Activated T-helper 1 cell treated with anti-CD3 and anti-CD28 coated beads, Interleukin-2, amount 50 U/mL, for 16 hours (primary cell): ENCODE results near the gene TMPRSS11D.

Source experiments
- DNase-seq, 2 donors: peaks; one replicate each; pipeline ENCODE4 v3.0.0-alpha.2; 2020; ENCODE audit warnings: low read depth in 1 of 2, low spot score in 1 of 2

Gene TMPRSS11D

DNA sequence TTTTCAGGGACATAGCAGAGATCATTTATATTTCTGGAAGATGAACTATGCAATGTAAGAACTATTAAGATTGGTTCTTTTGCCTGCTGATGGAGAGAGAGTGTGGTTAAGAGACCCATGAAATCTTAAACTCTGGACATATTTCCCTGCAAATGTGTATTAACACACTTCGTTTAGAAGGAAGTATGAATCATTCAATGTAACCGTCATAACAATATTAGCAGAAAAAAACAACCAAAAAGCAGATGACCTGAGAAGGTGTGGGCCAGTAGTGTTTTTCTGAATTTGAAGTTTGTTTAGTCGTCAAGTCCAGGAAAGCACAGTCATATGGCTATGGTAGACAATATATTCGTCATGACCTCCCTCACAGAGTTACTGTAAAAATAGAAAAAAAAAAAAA is 2.5 kb upstream of the TMPRSS11D start:
- no peak for DNase-seq

DNA sequence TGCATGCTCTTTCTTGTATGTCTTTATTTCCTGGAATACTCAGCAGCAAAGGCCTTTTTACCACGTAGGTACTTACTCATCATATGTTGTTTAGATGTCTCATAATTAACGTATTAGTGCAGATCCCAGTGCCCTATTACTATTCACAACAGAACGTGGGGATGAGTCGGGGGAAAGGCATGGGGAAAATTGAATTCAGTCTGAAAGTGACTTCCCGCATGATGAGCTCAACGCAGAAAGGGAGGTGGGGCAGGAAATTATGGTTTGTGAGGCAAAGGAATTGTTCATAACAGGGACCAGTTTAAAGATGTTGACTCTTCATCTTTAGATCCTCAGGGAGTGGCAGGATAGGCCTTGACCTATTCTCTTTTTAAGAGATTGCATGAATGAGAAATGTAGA is 2.0 kb upstream of the TMPRSS11D start:
- no peak for DNase-seq

DNA sequence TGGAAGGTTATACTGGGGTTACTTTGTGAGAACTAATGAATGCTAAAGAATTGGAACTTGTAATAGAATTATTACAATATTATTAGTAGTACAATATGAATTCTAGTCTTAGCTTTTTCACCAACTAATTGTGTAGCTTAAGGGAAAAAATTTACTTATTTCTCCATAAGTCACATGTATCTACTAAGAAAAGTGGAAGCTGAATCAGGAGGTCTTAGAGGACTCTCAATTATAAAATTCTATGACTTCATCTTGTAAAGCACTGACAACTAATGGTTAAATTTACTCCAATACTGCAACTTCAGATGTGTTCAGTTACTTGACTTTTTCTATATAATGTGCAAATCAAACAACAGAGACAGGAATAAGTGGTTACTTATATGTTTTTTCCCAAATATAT is 899 bp upstream of the TMPRSS11D start:
- DNase-seq: no peak

DNA sequence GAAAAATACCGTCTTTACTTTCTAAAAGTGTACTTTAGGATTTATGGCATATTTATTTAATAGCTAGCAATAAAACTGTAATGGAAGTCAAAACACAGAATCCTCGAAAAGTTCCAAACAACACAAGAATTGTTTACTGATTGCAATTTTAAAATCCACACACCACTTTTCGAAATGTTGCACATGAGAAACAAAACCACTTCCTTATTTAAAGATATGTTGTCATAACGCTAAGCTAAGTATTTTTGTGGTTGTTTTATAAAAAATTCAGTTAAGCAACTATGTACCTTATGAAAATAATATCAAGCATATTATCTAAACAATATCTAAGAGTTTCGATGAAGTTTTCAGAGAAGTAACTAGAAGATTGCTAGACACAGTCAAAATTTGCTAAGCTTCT is 344 bp downstream of the TMPRSS11D start:
- DNase-seq: no peak

DNA sequence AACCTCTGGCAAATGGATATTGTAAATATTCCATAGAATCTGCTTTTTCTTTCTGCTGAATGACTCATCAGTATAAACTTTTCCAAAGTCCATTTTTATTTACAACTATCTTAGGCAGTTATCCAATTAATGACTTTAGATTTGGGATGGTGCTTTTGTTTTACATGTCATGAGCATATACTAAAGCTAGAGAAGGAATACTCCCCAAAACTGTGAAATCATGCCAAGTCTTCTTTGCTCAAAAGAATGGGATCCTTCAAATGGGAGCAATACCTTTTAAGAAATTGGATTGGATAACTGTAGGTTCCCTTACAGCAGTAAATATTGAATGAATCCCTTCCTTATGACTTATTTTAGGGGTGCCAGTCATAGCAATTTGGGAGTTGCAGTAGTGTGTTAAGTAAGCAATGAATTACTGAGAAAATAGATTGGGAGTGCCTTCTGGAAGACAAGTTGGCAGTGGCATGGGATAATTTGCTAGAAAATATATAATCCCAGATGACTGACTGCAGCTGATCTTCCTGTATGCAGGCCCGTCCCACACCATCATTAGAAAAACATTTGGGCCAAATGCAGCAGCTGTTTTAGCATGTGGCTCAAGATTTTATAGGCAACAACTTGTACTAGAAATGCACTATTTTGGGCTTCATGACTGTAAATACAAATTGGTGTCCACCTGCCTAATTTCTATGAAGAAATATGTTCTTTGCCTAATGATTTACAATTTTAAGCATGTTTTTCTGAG is 2.8 kb downstream of the TMPRSS11D start:
- no peak for DNase-seq

DNA sequence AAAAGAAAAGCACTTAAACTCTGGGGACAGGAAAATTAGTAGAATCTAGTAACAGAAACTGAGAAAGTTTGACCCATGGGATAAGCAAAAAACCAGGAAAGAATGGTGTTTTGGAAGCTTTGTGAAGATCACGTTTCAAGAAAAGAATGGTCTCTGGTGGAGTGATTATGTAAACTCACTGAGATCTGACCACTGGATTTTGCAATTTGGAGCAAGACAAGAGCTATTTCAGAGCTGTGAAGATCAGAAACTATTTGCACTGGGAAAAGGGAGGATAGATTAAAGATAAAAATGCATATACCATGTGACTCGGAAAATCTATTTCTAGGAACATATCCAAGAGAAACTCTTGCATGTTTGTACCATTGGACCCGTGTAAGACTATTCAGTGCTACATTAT is 4.3 kb downstream of the TMPRSS11D start:
- no peak for DNase-seq

DNA sequence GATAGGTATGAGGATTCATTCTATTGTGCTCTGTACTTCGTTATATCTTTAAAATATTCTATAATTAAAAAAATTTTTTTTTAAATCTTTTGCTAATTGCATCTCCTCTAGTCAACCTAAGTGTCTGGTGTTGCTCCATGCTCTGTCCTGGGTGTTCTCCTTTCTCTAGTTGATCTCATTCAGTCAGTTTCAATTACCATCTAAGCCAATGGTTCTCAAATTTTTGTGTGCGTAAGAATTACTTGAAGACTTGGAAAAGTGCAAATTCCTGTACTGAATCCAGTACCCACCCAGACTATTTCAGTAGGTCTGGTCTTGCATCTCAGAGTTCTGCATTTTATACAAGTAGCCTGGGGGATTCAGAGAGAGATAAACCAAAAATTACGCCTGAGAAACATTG is 6.7 kb downstream of the TMPRSS11D start:
- no peak for DNase-seq

DNA sequence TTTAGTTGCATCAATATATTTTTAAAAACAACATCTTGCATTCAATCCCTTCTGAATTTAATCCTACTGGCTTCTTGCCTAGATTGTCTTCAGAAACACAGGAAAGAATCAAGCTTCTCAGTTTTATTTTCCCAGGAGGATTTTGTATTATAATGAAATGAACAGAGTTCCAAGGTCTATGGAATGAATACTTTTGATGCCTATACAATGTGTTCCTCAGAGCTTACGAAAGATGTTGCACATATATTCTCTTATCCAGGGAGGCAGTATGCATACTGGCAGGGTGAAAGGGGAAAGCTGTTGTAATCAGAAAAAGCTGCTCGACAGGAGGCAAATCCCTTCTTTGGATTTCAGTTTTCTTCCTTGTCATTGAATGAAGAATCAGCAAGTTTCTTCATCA is 8.8 kb downstream of the TMPRSS11D start:
- DNase-seq: no peak

DNA sequence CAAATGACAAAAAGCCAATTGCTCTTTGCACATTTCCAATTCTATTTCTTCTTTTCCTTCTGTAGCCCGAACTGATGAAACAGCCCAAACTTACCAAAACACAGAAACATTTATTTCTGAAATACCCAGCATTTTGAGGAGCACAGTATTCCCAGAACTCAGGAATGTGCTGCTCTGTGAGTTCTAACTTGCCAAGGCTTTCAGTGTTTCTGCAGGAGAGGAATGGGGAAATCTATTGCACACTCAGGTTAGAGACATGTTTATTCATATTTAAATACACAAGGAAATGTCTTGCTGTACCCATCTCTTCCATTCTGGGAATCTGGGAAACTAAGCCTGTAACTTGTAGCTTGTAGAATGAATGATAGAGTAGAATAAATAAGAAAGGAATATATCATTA is 10.7 kb downstream of the TMPRSS11D start:
- no peak for DNase-seq

DNA sequence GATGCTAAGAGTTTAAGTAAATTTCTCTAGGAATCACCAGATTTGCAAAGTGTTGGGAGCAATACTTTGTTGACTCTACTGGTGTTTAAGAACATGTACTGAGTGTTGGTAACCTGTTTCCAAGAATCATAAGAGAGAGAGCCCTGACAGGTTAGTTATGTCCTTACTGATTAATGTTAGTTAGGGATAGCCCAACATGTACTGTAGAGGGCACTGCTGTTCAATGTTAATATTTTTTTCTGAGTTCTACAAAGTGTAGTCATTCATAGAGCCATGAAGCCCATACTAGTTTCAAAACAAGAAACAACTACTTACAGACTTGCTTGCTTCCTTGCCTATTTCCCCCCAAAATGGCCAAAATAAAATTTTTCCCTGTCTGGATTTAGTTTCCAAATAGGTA is 11.9 kb downstream of the TMPRSS11D start:
- DNase-seq: no peak

DNA sequence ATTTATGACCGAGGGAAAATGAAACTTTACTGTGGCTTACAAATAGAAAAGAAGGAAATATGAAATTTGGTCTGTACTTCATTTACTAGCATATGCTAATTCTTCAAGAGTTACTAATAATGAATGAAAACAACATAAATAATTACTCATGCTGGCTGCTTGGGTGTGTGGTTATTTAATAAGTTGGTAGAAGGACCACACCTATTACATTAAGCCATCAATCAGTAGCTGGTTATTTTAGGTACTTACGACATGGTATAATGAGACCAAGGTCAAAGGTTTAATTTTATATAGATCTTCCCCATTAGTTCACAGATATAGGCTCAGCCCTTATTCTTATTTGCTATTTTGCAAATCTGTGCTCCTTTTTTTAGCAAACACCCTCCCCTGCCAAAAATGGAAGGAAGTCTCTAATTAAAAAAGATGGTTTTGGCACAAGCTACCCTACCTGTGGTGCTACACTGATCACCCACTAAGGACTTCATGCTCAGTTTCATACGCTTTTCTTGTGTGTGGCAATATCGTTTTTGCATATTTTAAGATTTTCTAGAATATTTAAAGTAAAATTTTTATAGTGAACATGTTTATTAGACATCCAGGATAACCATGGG is 14.1 kb downstream of the TMPRSS11D start:
- no peak for DNase-seq

DNA sequence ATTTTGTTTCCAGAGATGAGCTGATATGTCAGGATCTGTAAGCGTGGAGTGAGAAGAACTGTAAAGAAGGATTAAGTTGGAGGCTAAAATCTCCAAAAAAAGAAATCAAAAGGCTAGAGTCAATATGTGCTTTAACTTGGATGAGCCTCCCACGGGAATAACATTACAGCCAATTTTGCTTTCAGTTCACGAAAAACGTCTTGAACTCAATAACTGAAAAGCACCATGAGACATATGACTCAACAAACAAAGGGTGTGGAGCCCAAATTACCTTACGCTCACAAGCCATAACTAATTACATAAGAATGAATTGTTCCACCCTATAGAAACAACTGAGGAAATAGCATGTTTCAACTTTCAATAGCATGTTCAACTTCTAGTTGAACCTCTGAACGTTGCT is 22.3 kb downstream of the TMPRSS11D start:
- DNase-seq: no peak

DNA sequence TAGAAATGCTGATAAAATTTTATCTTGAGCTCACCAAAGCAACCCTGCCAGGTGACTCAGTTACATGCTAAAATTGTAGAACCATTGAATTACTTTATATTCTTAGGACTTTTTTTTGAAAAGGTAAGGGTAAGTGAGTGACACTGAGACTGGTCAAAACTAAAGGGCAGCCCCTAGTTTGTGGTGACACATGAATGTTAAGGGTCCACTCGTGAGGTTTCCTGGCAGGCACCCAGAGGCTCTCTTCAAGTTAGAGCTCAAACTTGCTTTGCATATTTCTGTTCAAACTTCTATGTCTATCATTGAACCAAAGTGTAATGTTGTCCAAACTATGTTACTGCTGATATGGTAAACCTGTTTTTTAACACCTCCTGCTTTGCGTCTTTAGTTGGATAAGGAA is 30.5 kb downstream of the TMPRSS11D start:
- DNase-seq: no peak

DNA sequence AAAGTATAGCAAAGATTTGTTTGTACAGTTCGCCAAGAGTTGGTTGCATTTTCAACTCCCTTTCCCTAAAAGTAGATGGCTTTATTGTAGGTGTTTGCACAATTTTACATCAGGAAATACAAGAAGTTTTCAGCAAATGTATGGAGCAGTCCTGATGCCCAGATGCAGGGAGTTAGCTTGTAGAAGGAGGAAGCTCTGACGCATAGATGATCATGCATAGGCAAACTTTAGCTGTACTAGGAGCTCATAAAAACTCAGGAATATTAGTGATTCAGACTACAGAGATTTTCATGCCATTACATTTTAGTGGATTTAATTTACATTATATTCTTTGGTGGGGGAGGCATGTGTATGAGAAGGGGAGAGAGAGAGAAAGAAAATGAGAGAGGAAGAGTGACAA is 62.9 kb downstream of the TMPRSS11D start:
- no peak for DNase-seq

DNA sequence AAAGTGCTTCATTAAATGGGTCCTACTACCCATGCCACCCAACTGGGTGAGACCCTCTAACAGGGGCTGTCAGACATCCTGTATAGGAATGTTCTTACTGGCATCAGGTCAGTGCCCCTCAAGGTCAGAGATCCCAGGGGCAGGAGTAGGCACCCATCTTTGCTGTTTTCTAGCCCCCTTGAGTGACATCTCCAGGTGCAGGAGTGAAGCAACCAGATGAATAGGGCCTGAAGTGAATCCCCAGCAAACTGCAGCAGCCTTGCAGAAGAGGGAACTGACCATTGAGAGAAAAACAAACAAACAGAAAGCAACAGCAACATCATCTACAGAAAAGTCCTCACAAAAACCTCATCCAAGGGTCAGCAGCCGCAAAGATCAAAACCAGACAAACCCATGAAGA is 73.8 kb downstream of the TMPRSS11D start:
- DNase-seq: no peak

DNA sequence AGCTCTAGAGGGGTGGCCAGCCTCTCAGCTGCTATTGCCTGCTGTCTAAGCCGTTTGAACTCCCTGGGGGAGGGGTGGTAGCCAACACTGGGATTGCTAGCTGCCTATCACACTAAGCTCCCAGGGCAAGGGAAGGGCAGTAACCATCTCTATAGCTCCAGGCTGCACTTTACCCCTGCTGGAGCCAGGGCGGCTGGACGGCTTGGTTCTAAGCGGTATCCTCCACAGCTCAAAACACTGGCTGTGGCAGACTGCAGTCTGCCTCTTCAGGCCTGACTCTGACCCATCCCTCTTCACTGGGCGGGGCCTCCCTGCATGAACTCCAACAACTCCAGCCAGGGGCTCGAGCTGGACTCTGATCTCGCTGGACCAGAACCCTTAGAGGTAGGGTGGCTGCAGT is 74.3 kb downstream of the TMPRSS11D start:
- no peak for DNase-seq

DNA sequence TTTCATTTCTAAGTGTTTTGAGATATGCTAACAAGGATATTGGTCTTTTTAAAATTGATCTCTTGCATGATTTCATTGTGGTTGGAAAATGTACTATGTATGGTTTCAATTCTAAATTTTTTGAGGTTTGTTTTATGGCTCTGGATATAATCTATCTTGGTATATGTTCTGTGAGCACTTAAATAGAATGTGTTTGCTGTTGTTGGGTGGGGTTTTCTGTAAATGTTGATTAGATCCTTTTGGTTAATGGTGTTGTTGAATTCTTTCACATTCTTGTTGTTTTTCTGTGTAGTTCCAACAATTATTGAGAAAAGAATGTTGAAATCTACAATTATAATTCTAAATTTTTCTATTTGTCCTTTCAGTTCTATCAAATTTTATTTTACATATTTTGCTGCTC is 87.0 kb downstream of the TMPRSS11D start:
- no peak for DNase-seq

DNA sequence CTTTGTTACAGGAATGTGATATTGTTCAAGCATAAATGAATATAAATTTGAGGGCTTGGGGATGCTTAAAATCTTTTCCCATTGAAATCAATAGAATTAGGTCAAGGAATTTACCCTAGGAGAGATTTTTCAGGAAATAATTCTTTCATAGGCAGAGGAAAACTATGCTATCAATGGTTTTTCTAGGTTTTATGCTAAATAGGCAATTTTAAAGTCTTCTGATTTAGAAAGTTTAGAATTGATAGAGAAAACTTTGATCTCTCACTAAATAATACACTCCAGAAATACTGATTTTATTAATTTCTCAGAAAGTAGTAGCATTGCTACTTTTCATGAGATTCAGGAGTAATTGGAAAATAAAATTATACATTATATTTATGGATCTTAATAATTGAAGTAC is 93.1 kb downstream of the TMPRSS11D start:
- no peak for DNase-seq

DNA sequence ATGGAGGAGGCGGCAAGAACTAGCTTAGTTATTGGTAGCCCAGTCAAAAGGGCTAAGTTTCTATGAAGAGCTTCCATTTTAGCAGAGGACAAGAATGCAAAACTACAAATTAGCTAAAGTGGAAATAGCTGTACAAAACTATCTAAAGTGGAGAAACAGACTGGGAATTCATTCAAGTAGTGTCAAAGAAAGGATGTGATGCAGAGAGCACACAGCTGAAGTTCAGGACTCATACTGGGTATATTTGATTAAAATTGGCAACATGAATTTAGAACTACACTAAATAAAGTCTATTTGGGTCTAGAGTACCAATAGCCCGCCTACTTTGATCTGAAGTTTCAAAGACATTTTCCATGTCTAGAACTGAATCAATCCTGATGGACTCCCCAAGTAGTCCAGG is 96.5 kb downstream of the TMPRSS11D start:
- DNase-seq: no peak

DNA sequence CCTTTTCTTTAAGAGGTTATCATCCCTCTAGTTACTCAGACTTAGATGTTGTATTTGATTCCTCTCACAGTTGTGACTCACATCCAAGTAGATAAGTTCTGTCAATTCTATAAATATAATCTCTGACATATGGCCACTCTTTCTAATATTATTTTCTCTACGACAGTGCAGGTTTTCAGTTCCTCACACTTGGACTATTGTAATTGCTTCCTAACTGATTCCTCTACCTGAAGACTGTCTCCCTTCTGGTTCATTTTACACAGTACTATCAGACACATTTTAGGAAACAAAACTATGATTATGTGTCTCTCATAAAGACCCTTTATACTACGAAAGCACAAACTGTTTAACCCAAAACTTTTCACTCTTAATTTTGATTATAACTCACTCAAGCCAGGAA is 98.3 kb downstream of the TMPRSS11D start:
- DNase-seq: no peak

DNA sequence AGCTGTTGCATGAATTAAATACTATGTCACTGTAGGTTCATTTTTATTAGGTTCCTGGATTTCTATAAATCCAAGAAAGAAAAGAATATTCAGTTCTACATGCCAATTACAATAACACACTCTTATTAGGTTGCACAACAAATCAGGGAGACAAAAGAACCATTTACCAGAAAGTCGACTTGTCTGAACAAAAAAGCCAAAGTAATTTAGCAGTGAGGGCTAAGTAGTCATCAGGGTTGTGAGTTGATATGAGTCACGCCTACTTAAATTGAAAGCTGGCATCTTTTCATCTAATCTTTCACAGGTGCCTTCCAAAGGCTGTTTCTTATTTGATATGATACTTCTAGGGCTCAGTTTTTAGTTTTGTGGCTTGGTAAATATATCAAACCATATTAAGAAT is 104.2 kb downstream of the TMPRSS11D start:
- DNase-seq: no peak

DNA sequence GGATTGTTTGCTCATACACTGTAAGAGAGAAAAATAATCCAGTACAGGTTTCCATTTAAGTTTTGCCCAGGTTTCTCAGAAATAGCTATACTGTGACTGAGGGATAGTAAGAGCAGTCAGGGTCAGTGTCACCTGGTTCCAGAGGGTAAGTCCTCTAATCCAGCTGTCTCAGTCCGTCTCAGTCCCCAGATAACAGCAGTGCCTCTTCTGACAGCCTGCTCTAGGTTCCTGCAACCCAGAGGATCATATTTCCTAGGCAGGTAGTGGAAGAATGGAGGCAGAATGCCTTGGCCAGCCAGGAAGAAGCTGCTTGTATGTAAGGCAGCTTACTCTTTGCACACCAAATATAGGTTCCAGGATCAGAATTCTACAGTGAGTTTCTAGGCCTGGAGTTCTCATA is 107.1 kb downstream of the TMPRSS11D start:
- no peak for DNase-seq
